ENCODE data around the gene CACNA1I. TPM values are rescaled to one million over a fixed set of nuclear protein-coding genes. Genes with fewer than 3 reads are reported as not detected.

CACNA1I gene
- total RNA-seq, 4 donors from 2014 or later: 0.16 to 0.57 (median 0.20) TPM

GRCh38 chr22:39571538-39571937 is 985 bp downstream of the CACNA1I start:
- TF ChIP-seq CTCF (IDR thresholded peaks at IDR 0.05; ENCODE audit: low read depth): no peak

GRCh38 chr22:39574779-39575551 is 4.4 kb downstream of the CACNA1I start:
- TF ChIP-seq CTCF (IDR thresholded peaks at IDR 0.05; ENCODE audit: low read depth): no peak

GRCh38 chr22:39575552-39575825 is 4.9 kb downstream of the CACNA1I start:
- no peak for TF ChIP-seq CTCF (IDR thresholded peaks at IDR 0.05; ENCODE audit: low read depth)

- no peak for TF ChIP-seq CTCF (IDR thresholded peaks at IDR 0.05; ENCODE audit: low read depth)
Measured at GRCh38 chr22:39576027-39576426, 5.5 kb downstream of the CACNA1I start.

GRCh38 chr22:39577366-39577765 is 6.8 kb downstream of the CACNA1I start:
- TF ChIP-seq CTCF (IDR thresholded peaks at IDR 0.05; ENCODE audit: low read depth): no peak

- TF ChIP-seq CTCF (IDR thresholded peaks at IDR 0.05; ENCODE audit: low read depth): no peak
Measured at GRCh38 chr22:39577900-39578299, 7.3 kb downstream of the CACNA1I start.

- TF ChIP-seq CTCF (IDR thresholded peaks at IDR 0.05; ENCODE audit: low read depth): no peak
Measured at GRCh38 chr22:39580006-39580441, 9.5 kb downstream of the CACNA1I start.
